ENCODE data around the gene ITIH5.

The ITIH5 gene

DNA sequence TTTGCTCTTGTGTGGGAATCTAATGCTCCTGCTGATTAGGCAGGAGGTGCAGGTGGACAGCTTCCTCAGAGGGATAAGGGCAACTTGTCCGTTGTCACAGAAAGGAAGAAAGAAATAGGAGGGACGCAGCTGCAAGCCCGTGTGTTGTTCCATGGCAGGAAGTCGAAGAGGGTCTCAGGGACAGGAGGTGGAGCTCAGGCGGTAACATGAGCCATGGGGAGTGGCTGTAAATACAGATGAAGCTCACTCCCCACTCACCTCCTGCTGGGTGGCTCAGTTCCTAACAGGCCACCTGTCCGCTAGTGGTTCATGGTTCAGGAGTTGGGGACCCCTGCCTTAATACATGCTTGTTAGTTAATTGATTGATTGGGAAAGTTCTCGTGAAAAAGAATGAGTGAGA, 154.3 kb downstream of the ITIH5 start:
- DNase-seq = no peak

DNA sequence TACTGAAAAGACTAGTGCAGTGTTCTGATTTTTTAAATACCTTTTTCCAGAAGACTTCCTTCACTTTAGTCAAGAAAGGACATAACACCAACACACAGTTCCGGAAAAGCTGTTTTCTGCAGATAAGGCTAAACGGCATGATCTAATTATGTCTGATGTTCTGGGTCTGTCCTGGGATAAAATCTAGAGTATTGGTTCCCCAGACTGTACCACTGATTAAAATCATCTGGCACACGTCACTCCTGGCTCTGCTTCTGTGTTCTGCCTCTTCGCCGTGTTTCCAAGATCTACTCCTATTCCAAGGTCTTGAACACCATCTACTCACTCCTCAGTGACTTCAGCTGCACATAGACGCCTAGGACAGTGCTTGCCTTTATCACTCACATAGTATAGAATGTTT, 155.2 kb downstream of the ITIH5 start:
- DNase-seq = no peak
